ENCODE data around the gene RSL1D1.

RSL1D1 gene

DNA sequence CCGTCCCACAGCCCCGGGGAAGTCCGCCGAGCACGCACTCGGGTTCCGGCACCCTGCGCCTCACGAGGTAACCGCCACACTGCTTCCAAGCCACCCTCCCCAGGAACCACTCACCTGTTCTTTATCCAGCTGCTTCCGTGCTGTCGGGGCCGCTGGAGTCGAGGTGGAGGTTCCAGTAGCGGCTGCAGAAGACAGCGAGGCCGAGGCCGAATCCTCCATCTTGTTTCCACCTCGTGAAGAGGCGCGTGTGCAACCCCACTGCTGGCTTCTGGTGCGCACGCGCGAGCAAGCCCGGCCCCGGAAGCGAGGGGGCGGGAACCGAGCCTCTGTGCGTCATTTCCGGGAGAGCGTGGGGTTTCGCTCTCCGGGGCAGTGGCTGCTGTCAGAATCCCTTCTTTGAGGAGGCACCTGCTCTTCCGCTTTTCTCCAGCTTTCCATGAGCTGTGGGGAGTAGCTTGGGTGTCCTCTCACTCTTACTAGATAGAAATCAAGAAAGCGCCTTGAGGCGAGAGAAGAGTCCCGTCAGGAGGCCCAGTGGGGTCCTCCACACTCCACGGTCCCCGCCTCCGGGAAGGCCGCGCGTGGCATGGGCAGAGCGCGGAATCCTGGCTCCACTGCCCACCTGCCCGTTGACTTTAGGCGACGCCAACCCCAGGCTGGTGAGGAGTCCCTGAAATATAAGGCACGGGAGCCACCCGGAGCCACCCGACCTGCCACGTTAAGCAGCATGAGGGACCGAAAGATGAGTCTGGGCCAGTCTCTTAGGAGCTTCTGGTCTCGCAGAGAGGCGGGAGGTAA is at the start of gene RSL1D1:
RSL1D1 (minus strand) TSS at position 249 of the 798 bp plus-strand sequence; CDS start at position 219, 30 bp downstream.
- DNase-seq (ENCODE audit: low read depth, low spot score), result peak; percentile 96

GRCh38 chr16:11901091-11901490 is 49.7 kb upstream of the RSL1D1 start:
- DNase-seq (ENCODE audit: low read depth, low spot score), result no peak

- no peak for DNase-seq (ENCODE audit: low read depth, low spot score)
These were observed 45.3 kb upstream of the RSL1D1 start for GRCh38 chr16:11896486-11897176.

- no peak for DNase-seq (ENCODE audit: low read depth, low spot score)
These were observed 42.2 kb upstream of the RSL1D1 start for GRCh38 chr16:11893571-11893970.

- no peak for DNase-seq (ENCODE audit: low read depth, low spot score)
These were observed 41.4 kb upstream of the RSL1D1 start for GRCh38 chr16:11892761-11893160.

- no peak for DNase-seq (ENCODE audit: low read depth, low spot score)
These were observed 39.1 kb upstream of the RSL1D1 start for GRCh38 chr16:11890231-11890965.

- DNase-seq (ENCODE audit: low read depth, low spot score), result no peak
These were observed 35.5 kb upstream of the RSL1D1 start for GRCh38 chr16:11886881-11887280.

GRCh38 chr16:11884035-11884434 is 32.7 kb upstream of the RSL1D1 start:
- no peak for DNase-seq (ENCODE audit: low read depth, low spot score)

- DNase-seq (ENCODE audit: low read depth, low spot score), result no peak
These were observed 28.7 kb upstream of the RSL1D1 start for GRCh38 chr16:11880007-11880406.

DNA sequence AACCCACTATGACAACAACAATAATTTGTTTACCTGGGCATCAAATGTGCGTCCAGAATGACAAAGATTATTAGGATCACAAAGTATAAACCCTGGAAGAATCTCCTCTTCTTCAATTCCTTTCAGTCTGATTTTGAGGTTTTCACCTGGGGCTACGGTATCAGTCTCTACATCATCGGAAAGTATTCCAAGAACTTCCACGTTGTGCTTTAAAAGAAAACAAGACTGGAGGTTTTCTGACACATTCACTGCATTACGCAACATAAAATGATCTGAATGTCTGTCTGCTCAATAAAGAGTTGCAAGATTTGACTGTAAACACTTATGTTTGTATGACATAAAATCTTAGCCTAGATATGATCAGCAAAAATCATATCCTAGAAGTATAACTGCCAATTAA is 26.0 kb upstream of the RSL1D1 start:
- no peak for DNase-seq (ENCODE audit: low read depth, low spot score)

- DNase-seq (ENCODE audit: low read depth, low spot score), result no peak
These were observed 25.0 kb upstream of the RSL1D1 start for GRCh38 chr16:11876306-11876705.

DNA sequence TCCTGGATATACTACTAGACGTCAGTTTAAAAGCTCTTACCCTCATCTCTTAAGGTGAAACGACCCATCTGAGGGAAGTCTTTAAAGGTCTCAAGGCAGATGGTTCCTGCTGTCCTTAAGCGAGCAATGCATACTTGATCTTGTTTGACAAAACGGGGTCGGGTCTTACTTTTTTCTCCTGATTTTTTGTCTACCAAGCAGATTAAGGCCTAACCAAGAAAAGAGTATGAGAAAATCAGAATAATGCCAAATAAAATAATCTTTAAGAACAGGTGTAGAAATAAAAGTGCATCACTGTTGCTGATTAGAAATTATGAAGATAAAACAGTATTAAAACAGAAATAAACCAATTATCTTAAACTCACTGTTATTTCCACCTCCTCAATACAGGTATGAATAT is 24.4 kb upstream of the RSL1D1 start:
- DNase-seq (ENCODE audit: low read depth, low spot score), result no peak

GRCh38 chr16:11871193-11871592 is 19.9 kb upstream of the RSL1D1 start:
- DNase-seq (ENCODE audit: low read depth, low spot score), result peak; percentile 73

DNA sequence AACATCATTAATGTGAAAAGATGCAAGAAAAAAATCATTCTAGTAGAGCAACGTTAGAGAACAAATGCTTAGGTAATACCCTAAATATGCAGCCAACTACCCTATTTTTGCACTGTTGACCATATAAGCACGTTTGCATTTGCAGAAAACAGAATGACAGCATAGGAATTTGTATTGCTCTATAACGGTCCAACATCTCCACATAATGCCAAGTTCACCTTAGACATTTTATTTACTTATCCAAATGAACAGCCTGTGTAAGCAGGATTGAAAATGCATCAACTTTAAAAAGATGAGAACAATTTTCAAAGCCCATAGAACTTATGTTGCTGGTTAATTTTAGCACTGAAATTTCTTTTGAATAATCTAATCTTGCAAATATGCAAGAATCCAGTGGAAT is 19.1 kb upstream of the RSL1D1 start:
- DNase-seq (ENCODE audit: low read depth, low spot score), result no peak

DNA sequence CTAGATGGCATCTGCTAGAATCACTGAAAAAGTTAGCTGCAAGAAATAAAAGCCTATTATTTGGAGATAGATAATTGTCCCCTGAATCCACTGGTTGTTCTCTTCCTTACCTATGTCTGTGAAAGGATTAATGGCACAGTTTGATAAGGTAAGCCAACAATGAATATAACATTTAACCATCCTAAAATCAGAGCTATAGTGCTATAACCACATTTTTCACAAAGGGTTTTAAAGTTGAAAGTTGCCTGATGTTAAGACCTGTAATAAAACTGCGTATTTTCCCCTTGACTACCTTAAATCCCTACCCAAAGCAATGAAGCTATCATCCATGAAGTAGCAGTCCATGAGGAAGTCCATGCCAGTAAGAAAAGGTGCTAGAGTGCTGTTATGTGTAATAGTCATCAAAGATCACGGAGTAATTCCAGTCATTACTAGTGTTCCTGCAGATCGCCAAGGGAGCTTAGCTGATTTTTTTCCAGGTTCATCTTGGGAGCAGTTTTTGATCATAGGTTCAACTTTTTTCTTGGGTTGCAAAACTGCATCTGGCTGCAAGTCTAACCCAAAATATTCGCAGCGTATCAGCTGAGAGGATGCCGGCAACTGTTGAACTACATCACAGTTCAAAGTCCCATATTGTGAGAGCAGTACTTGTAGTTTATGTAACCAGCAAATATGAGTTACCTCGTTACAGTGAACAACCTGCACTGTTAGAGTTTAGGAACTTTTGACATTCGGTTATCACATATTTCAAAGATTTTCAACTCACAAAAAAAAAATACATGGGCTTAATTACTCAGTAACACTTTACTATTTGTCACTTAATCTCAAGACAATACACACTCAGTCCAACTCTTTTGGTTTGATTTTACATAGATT is 18.2 kb upstream of the RSL1D1 start:
- DNase-seq (ENCODE audit: low read depth, low spot score), result no peak

DNA sequence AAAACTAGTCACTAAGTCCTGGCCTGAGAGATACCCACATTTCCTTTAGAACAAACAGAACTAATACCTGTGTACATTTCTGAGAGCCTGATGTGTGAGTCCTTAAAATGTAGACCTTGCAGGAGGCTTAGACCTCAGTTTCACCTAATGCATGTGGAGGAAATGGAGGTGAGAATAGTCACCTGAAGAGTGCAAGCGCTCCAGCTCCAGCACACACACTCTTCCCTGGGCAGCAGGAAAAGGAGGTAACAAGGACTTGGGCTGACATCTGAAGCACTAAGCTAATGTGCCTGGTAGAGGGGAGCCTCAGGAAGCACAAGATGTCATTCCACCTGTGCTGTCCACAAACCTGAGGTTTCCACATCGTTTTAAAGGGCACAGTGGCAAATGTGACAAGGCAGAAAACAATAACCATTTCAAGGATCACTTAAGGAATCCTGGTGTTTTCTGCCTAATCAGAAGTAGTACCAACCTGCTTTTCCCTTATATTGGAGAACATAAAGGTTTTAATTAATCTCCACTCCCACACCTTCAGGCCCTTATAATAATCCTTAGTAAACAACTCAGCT is 17.2 kb upstream of the RSL1D1 start:
- no peak for DNase-seq (ENCODE audit: low read depth, low spot score)

GRCh38 chr16:11862489-11862888 is 11.1 kb upstream of the RSL1D1 start:
- no peak for DNase-seq (ENCODE audit: low read depth, low spot score)

- DNase-seq (ENCODE audit: low read depth, low spot score), result no peak
These were observed 5.8 kb upstream of the RSL1D1 start for GRCh38 chr16:11857161-11857560.

GRCh38 chr16:11852092-11852809 is 909 bp upstream of the RSL1D1 start:
- peak; percentile 51 for DNase-seq (ENCODE audit: low read depth, low spot score)

GRCh38 chr16:11848842-11849241 is 2.5 kb downstream of the RSL1D1 start:
- DNase-seq (ENCODE audit: low read depth, low spot score), result no peak
